RKO (cell line): ENCODE data around the gene TFG.

Experiments
- DNase-seq: peaks from one replicate; pipeline ENCODE4 v3.0.0-alpha.2; 2016; ENCODE audit warnings: low spot score

The TFG gene

DNA sequence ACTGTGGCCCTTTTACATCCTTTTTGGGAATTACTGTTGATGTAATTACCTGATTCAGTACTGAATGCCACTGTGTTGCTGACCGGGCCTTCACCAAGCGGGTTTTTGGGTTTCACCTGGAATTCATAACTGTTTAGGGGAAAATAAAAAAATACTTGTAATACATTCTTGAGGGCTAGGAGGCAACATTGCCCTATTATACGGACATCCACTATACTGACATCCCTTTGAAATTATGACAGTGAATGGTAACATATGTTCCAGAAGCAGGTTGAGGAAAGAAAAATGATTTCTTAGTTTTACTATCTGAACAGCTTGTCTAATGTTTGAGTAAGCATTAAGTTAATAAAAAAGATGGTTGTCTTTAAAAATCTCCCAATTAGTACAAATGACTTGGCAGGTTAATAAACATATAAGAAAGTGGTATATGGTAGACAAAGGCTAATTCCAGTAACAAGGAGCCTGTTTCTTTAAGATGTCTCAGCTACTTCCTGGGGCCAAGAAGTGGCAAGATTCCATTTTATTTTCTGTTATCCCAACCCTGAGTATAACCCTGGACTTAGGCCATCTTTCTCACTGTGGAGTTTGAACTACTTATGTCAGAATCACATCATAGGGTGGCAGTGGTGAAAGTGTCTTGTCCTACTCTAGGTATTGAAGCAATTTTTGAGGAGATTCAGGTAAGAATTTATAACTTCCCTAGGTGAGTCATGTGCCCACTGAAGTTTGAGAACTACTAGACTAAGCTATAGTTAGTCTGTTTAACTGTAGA is 45.5 kb downstream of the TFG start:
- no peak for DNase-seq

DNA sequence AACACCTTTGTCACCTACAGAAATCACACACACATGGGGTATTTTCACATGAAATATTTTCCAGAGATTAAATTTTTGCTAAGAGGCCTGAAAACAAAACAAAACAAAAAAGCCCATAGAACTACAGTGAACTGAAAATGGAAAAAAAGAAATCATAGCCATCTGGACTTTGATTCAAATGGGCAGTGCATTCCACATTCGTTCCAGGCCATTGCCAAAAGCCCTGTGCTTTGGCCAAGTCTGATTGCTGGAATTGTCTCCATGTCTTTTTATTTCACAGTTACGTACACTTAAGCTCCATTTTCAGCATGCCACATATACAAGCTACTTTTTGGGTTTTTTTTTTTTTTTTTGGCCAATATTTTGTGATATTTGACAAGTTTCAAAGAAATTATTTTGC is 47.1 kb downstream of the TFG start:
- no peak for DNase-seq

DNA sequence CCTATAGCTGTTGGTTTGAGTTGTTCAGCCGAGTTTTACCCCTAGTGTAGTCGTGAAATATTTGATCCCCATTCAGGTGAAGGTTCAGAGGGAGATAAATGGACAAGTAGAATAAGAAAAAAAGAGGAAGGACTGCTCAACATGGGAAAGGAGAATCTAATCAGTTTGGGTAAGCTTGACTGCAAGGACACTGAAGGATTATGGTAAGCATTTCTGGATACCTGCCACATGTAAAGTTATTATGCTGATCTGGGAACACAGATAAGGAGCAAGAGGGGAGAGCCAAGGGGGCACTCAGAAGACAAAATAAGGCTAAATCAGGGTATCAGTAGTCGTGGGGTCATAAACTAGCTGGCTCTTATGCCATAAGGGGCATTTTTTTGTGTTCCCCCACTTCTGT is 49.9 kb downstream of the TFG start:
- DNase-seq: no peak

DNA sequence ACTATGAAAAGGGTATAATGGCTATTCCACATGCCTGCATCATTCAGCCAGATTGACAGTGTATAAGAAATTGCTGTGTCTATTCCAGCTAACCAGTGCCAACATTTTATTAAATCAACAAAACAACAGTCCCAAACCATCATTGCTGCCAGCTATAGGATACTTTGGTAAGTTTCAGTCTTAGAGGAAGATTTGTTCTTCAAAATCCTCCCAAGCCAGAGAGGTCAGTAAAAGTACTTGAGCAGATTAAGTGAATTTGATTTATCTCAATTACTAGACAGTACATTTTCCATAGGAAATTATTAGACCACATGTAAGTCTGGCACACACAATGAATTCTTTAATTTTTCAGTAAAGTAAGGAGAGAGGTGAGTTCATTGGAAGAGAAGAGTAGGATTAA is 50.7 kb downstream of the TFG start:
- no peak for DNase-seq

DNA sequence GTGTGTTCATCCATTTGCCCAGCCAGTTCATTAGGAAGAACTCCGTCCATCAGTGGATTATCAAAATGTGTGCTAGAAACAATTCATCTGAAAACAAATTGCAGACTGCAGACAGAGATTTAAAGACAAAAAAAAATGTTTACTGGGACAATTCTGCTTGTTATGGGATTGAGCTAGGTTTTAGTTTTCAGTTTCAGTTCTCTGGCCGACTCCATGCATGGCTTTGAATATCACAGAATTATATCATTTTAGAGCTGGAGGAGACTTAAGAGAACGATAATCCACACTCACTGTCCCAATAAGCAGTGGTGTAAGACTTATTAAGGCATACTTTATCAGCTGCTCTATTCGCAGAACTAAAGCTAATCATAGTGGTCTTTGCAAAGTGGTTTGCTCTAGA is 51.1 kb downstream of the TFG start:
- DNase-seq: no peak

DNA sequence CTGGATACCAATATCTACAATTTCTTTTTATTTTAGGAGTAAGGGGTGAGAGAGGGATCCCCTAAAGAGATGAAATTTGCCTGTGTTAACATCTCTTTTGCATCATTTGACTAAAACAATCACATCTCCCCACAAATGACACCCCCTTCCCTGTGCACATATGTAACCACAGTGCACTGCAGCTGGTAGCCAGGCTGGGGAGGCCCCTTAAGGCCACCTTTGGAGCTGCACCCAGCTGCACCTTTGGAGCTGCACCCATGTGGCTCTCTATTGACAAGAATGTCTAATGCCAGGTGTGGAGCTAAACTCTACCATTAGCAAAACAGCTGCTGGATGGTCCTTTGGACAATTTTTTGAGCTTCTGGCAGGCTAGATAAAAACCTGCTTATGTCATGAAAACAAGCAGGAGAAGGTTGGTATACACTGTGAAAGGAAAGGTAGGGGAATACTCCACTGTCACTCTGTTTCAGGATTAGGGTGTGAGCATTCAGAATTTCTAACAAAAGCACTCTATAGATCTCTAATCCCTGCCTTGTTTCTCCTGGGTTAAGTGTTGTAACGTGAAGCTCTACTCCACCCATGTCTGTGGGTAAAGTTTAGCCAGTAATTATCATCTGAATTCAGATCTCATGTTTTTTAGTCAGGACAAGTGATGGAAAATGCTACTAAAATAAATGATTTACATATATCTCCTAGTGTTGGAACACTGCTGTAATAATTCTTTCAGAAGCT is 52.1 kb downstream of the TFG start:
- DNase-seq: no peak

DNA sequence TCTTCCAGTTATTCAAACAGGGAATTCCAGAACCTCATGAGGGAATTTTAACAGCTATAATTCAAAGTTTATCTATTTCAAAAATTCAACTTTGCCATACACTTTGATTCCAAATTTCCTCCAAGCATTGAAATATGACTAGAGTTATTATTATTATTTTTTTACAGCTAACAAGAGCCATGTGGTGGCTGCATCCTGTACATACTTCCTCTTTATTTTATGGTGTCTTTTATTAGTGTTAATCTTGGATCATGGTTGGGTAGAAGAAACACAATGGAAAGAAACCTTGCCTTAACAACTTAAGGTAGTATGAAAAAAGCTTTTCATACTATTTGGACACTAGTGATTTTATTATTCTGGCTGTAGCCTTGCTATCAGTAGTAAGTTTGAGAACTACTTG is 52.7 kb downstream of the TFG start:
- DNase-seq: no peak

DNA sequence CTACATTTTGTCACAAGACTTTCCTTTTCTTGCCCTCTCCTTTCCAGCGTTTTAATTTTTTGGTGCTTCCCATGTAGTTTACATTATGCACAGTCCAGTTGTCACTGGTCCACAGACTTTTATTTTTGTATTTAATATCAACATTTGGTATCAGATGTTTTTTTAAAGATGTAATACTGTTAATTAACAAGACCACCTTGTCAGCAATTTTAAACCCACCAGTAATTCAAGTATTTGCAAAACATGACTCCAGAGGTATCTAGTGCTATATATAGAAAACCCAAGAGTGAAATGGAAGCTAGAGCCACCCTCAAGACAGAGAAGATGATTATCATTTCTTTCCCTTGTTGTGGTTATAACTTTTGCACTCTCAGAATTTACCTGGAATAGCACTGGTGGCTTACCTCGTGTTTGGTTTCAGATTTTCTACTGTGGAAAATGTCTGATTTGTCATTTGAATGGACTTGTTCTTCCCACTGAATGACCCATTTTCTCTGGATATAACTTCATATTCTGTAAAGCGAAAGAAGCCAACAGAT is 56.2 kb downstream of the TFG start:
- no peak for DNase-seq

DNA sequence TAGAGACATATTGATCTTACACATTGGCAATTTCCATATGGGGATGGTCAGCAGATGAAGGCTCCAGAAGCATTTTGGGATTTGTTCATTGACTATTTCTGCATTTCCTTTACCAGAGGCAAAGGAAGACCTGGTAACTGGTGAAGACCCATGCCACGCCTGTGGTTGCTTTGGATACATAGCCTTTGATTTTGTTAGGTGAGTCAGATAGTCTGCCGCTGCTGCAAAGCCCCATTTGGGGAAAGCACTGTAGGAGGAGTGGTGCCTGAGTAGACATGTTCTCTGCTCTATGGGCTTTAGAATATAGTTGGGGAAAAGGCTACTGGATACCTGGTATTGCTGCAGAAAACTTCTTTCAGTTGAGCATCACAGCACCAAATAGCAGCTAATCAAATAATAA is 56.8 kb downstream of the TFG start:
- no peak for DNase-seq

DNA sequence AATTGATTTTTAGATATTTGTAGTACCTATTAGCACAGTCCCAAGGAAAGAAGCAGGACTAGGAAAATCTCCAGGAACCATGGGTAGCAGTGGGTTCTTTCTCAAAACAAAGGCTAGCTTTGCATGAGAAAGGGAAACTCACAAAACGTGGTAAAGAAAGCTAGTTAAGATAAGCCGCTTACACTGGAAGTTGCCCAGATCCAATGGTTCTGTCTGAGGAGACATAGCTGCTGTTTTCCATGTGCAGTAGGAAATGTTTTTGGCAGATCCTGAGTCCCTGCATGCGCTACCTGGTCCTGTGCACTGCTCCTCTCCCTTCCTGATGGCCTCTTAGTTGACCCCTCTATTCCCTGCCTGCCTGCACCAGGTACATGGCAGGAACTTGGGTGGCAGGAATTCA is 60.4 kb downstream of the TFG start:
- DNase-seq: no peak

DNA sequence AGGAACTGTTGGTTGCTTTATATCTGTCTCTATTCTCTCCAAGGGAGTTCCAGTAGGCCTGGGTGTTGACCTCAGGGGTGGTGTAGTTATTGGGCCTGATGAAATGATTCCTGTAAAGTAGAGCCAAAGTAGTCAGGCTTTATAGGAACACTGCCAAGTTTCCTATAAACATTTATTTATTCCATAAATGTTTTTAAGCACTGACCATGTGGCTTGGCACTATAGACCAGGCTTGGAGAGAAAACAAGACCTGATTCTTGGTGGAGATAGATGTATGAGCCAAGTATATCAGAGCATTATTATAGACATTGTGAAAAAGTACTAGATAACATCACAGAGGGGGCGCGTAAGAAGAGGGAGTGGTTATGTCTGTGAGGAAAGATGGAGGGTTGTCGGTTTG is 65.9 kb downstream of the TFG start:
- DNase-seq: no peak

DNA sequence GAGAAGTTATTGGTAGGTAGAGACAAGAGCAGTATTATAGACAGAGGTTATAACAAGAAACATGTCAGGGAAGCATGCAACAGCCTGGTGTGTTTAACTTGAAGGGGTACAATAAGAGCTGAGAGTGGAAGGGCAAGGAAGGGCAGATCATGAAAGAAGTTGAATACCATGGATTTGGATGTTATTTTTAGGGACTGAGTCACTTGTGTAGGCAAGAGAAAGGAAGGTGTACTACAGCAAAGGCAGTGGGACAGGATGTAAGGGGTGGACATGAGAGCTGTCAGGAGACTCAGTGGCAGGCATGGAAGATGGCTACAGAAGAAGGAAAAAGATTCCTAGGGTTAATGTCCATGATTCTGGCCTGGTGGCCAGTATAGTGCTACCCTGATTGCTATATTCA is 66.4 kb downstream of the TFG start:
- DNase-seq: no peak

DNA sequence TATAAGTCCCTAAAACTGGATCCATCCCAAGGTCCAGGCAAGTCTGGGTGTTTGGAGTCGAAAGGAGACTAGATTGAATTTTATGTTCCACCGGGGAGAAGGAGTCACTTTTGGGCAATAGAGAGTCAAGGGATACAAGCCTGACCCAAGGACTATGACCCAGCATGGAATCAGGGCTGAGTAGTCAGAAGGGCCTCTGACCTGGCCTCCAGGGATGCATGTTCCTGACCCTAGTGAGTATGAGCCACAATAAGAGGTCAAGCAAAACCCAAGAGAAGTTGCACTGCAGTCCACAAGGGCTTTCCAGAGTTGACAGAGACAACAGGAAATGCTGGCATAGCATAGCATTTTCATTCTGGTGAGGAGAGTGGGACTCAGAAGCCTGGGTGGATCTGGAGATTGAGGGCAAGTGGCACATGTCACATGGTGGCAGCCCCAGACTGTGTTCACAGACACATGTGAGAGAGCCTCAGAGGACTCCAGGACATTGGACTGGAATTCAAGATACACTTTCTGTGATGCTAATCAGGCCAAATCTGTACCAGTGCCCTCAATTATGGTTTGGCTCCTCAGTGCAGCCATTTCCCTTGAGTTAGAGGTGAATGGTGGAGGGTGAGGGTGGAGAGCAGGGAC is 66.9 kb downstream of the TFG start:
- DNase-seq: no peak

DNA sequence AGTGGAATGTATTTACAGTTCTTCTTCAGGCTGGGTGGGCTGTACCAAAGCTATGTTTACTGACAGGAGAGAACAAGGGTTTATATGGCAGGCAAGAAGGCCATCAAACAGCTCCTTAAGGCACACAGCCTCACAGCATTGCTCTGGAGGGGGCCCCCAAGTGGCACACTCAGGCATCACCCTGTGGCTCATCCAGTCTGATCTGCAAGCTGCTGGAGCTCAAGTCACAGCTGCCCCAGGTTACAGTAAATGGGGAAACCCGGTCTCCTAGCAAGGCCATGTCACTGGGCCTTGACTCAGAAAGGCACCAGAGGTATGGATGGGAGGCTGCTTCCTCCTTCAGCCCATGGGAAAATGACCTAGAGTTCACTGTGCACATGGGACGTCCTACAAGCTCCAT is 67.5 kb downstream of the TFG start:
- DNase-seq: no peak

DNA sequence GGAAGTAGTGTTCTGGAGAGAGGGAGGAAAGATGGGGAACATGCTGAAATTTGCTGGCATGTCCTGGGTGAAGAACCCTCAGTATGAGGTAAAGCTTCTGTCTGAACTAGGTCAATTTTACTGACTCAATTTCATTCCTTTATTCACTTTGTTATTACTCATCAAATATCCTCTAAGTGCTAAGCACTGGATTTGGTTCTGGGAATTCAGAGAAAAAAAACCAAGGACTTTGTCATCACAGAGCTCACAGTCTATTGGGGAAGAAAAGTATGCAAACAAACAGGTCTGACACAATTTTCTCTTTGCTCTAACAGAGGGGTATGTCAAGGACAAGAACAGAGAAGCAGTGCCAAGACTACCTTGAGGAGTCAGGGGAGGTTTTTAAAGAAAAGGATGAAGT is 68.0 kb downstream of the TFG start:
- DNase-seq: no peak

DNA sequence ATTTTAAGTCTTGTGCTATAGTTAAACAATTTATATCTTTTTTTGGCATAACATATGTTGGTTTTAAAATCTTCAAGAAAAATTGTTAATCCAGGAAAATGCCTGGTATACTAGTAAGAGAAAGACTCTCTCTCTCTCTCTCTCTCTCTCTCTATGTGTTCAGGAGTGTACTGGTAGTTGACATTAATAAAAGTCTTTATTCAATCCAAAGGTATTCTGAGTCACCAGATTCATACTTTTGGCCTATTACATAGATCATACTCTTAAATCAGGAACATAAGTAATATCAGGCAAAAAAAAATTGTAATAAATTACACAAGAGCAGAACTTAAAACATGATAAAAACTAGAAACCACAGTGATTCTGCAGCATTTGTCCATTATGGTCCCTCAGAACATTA is 70.2 kb downstream of the TFG start:
- no peak for DNase-seq

DNA sequence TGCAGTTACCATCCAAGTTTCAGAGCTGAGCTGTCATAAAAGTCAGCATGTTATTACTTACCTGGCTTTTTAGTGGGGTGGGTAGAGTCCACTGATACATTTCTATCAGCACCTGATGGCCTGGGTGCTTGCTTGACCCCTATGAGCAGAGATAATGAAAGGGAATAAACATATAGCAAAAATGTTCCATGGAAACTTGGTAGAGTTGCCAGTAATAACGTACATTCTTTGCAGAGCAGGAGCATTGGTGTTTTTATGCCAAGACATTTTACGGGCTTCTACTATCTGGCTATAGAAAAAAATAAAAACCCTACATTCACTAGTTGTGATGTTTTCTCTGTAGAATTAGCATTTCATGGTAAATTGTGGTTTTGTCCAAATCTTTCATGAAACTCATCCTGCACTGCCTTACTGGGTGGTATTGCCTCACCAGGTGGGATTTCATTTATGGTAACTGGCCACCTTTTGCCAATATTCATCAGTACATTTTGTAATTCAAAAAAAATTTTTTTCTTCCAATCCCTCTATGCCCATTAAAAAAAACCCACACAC is 70.9 kb downstream of the TFG start:
- no peak for DNase-seq

DNA sequence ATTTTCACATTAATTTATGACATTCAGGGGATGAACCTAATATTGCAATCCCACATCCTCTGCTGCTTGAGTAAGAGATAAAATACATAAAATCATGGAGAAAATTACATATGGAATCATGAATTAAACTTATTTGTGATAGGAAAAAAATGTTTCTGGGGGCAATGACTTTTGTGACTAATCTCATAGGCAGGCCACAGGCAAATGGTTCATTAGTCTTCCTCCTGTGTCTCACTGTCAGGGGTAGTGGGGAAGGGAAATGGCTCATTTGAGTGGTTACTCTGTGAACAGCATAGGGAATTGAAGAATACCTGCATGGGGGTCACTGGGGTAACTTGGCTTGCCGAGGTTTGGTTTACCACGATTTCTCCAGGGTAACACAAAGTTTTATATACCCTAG is 72.0 kb downstream of the TFG start:
- no peak for DNase-seq

DNA sequence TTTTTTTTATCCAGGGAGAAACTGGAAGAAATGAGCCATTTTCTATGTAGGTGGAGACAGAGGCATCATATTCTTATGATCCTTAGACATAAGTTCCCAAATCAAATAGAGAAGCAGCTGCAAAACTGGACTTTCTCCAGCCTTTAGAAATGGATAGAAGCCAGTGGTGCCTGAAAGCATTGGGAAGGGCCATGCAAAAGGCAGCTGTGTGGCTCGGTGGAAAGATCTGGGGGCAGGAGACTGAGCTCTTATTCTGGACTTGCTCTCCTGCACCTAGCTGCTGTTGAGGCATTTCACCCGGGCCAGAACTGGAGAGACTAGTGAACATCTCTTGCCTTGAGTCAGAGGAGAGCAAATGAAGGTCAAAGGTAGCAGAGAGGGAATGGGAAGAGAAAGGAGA is 73.1 kb downstream of the TFG start:
- DNase-seq: no peak

DNA sequence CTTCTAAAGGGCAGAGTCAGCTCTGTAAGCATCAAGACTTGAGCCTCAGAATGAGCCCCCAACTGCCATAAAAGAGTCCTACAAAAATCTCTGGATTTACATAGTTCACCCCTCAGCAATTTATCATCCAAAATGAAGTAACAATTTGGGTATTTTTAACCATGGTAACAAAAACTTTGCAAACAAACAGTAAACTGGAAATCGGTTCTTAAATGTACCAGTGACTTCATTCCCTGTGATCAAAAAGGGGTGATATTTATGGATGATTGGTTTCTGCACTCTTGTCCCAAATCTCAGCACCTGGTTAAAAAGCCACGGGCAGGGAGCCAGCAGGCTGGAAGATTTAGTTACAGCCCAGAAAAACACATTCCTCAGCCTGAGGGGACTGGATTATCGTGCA is 73.6 kb downstream of the TFG start:
- DNase-seq: no peak

DNA sequence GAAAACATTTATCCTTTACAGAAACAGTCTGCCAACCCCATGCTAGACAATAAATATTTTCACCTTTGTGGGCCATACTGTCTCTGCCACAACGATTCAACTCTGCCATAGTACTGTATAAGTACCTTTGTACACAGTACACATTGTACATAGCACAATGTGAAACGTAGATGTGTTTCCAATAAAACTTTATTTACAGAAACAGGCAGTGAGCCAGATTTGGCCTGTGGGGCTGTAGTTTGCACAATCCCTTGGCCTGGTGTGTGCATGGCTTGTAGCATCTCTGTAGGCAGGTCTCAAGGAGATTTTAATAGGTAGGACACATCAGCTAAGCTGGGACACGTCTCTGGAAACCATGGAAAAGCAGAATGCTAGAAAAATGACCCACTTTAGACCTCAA is 74.3 kb downstream of the TFG start:
- no peak for DNase-seq

DNA sequence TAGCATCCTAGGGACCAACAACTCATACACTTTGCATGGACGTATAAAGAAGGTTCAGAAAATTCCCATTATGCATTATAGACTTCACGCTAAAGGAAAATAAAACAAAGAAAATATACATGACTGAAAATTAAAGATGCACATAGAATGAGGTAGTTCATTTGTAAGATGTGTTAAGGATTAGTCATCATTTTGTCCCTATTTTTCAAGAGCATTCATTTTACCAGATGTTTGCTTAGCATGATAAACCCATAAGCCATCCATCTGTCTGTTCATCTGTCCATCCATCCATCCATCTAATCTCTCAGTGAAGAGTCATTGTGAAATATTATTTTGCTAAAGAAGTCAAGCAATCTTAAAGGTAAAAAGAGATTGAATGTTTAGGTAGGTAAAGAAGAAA is 80.3 kb downstream of the TFG start:
- no peak for DNase-seq

DNA sequence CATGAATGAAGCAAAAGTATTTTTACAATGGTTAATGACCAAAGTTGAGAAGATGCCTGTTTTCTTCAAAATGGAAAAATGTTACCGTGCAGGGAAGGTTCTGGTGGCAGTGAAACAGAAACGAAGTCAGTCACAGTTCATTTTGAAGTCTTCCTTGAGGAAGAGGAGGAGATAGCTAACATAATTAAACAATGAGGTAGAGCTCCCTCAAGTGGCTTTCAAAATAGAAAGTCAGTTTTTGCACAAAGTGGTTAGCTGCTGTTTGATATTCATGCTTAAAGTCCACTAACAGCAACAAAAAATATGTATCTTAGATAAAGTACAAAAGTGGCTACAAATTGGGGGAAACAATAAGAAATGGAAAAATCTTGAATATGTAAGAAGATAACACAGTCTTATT is 87.3 kb downstream of the TFG start:
- peak; percentile 60 for DNase-seq
